HEK293T (cell line): ENCODE measurements around the gene TREX2.

Experiments used
- BHLHE40 ChIP-seq: fragments of 450-650 bp; IDR thresholded peaks from 2 replicates; pipeline ENCODE4 v1.6.1; 2016; ENCODE audit warnings: mild to moderate bottlenecking, moderate library complexity, borderline replicate concordance
- FOXA1 ChIP-seq: fragments of 450-650 bp; IDR thresholded peaks from 2 replicates; pipeline ENCODE4 v1.6.1; 2016; ENCODE audit warnings: mild to moderate bottlenecking
- FOXM1 ChIP-seq: fragments of 450-650 bp; IDR thresholded peaks from 2 replicates; pipeline ENCODE4 v1.6.1; 2017; ENCODE audit warnings: mild to moderate bottlenecking, borderline replicate concordance
- NFRKB ChIP-seq: fragments of 450-650 bp; IDR thresholded peaks from 2 replicates; pipeline ENCODE4 v1.6.1; 2016; ENCODE audit warnings: mild to moderate bottlenecking, moderate library complexity
- PKNOX1 ChIP-seq: fragments of 450-650 bp; IDR thresholded peaks from 2 replicates; pipeline ENCODE4 v1.6.1; 2016
- SP1 ChIP-seq: fragments of 450-650 bp; IDR thresholded peaks from 2 replicates; pipeline ENCODE4 v1.6.1; 2017
- SUZ12 ChIP-seq: fragments of 450-650 bp; IDR thresholded peaks from 2 replicates; pipeline ENCODE4 v1.6.1; 2016; ENCODE audit warnings: mild to moderate bottlenecking
- TARDBP ChIP-seq: fragments of 450-650 bp; IDR thresholded peaks from 2 replicates; pipeline ENCODE4 v1.6.1; 2016
- ZNF384 ChIP-seq: fragments of 450-650 bp; IDR thresholded peaks from 2 replicates; pipeline ENCODE4 v1.6.1; 2016

- TF ChIP-seq SP1 (no peak), SUZ12 (no peak), NFRKB (no peak), PKNOX1 (no peak), TARDBP (no peak), BHLHE40 (no peak), FOXM1 (no peak), ZNF384 (no peak), FOXA1 (no peak)
These were observed 51.2 kb downstream of the TREX2 start for GRCh38 chrX:153394612-153395011.
